GM21576 (cell line): ENCODE measurements around the gene DHDH.

Experiments
- ATAC-seq: cut with Tn5 transposase; IDR thresholded peaks from one replicate; pipeline ENCODE4 v1.9.1; 2021; ENCODE audit warnings: mild to moderate bottlenecking, moderate library complexity; ENCODE audit not compliant: unreplicated experiment

DHDH gene

GRCh38 chr19:48965040-48965805, 31.7 kb downstream of the DHDH start, which contains the start of gene FTL:
FTL (plus strand) TSS chr19:48965309; CDS start chr19:48965508, 199 bp downstream.
- ATAC-seq: peak; percentile 56

- no peak for ATAC-seq
Measured at GRCh38 chr19:48965806-48966540, 32.5 kb downstream of the DHDH start.

- no peak for ATAC-seq
Measured at GRCh38 chr19:48966541-48967345, 33.2 kb downstream of the DHDH start.

GRCh38 chr19:48967346-48968178, 34.1 kb downstream of the DHDH start:
- no peak for ATAC-seq

GRCh38 chr19:48968179-48968661, 34.7 kb downstream of the DHDH start:
- ATAC-seq: no peak

- no peak for ATAC-seq
Measured at GRCh38 chr19:48968813-48969218, 35.3 kb downstream of the DHDH start.

GRCh38 chr19:48969276-48970138, 36.0 kb downstream of the DHDH start:
- ATAC-seq: no peak

- ATAC-seq: no peak
Measured at GRCh38 chr19:48970139-48970766, 36.8 kb downstream of the DHDH start.

GRCh38 chr19:48970923-48971395, 37.5 kb downstream of the DHDH start:
- no peak for ATAC-seq

GRCh38 chr19:48975947-48976847, 42.7 kb downstream of the DHDH start:
- no peak for ATAC-seq

- ATAC-seq: no peak
Measured at GRCh38 chr19:48977061-48977460, 43.6 kb downstream of the DHDH start.

GRCh38 chr19:48982280-48982679, 48.8 kb downstream of the DHDH start:
- ATAC-seq: no peak

- ATAC-seq: no peak
Measured at GRCh38 chr19:48985711-48986110, 52.2 kb downstream of the DHDH start.

- no peak for ATAC-seq
Measured at GRCh38 chr19:48986211-48986610, 52.7 kb downstream of the DHDH start.

GRCh38 chr19:48987323-48987722, 53.8 kb downstream of the DHDH start:
- no peak for ATAC-seq

- no peak for ATAC-seq
Measured at GRCh38 chr19:48988286-48988685, 54.8 kb downstream of the DHDH start.

- no peak for ATAC-seq
Measured at GRCh38 chr19:48988860-48989259, 55.4 kb downstream of the DHDH start.
